PC-9 (cell line): ENCODE data around the gene MAPRE3.

Experiments used
- EZH2 ChIP-seq: fragments of 200-600 bp; sonication (generic); IDR thresholded peaks from 2 replicates; pipeline ENCODE4 v1.8.0; 2017; ENCODE audit warnings: antibody characterized with exemption, low read depth
- TF ChIP-seq, protein P1 (sequence below): fragments of 200-600 bp; sonication (generic); conservative IDR thresholded peaks from 2 replicates; pipeline ENCODE4 v1.6.1; 2017; ENCODE audit warnings: mixed run types, antibody characterized with exemption, mild to moderate bottlenecking, moderate library complexity

DNA sequence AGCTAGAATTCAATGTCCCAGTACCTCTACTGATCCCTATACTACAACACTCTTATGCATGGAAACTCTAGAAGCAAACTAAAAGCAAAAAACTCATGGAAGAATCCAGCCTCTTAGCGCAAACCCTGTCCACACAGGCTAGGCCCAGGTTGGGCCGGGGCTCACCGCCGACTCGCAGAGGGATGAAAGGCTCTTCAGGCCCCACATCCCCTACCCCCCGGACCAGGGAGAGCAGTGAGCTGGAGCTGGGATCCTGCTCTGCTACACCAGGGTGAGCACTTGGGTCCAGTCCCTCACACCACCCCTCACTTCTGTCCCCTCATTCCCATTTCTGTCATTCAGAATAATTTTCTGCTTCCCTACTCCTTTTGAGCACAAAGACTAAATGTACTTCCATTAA lies 99.0 kb downstream of the MAPRE3 start:
- TF ChIP-seq, protein P1, sequence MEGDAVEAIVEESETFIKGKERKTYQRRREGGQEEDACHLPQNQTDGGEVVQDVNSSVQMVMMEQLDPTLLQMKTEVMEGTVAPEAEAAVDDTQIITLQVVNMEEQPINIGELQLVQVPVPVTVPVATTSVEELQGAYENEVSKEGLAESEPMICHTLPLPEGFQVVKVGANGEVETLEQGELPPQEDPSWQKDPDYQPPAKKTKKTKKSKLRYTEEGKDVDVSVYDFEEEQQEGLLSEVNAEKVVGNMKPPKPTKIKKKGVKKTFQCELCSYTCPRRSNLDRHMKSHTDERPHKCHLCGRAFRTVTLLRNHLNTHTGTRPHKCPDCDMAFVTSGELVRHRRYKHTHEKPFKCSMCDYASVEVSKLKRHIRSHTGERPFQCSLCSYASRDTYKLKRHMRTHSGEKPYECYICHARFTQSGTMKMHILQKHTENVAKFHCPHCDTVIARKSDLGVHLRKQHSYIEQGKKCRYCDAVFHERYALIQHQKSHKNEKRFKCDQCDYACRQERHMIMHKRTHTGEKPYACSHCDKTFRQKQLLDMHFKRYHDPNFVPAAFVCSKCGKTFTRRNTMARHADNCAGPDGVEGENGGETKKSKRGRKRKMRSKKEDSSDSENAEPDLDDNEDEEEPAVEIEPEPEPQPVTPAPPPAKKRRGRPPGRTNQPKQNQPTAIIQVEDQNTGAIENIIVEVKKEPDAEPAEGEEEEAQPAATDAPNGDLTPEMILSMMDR: no peak
- TF ChIP-seq EZH2: no peak
